Measurements from ENCODE around the gene PPIL4.

PPIL4 gene
- total RNA-seq = 44.3 to 120 (median 55.2) reads per million in 9 experiments

GRCh38 chr6:149545754-149546471 lies at the start of gene PPIL4:
TSS of gene PPIL4 (minus strand) at chr6:149546043. CDS start at chr6:149546005, 38 bp downstream.
- ATAC-seq (replicated peaks) = peak; percentile 86
- no peaks in the 10 kb centered on the region for H3K9me3 Mint-ChIP-seq
- H3K4me1 Mint-ChIP-seq (ENCODE audit: low read depth in 2 of 2) = peaks cover 28 to 33% of the 10 kb centered on the region in 2 donors
- peak within 1 kb of the TSS; percentile 93 to 95 for H3K4me3 Mint-ChIP-seq
- peak; percentile 97 to 98 (median 98) for DNase-seq
- peak within 1 kb of the TSS; percentile 99 to 100 for H3K27ac Mint-ChIP-seq
- H3K36me3 Mint-ChIP-seq (ENCODE audit: insufficient read depth) = peaks cover 39% of the 10 kb centered on the region
- peaks cover 0 to 9% of the 10 kb centered on the region in 2 donors for H3K27me3 Mint-ChIP-seq

GRCh38 chr6:149593408-149593807 lies 47.6 kb upstream of the PPIL4 start:
- H3K4me1 Mint-ChIP-seq (ENCODE audit: low read depth in 2 of 2) = no peaks in the 10 kb centered on the region
- no peaks in the 10 kb centered on the region for H3K9me3 Mint-ChIP-seq
- no peak overlapping the region for H3K4me3 Mint-ChIP-seq
- H3K27ac Mint-ChIP-seq = no peak overlapping the region
- DNase-seq = no peak
- peaks cover 61% of the 10 kb centered on the region for H3K36me3 Mint-ChIP-seq (ENCODE audit: insufficient read depth)
- ATAC-seq (replicated peaks) = no peak
- no peaks in the 10 kb centered on the region for H3K27me3 Mint-ChIP-seq

DNA sequence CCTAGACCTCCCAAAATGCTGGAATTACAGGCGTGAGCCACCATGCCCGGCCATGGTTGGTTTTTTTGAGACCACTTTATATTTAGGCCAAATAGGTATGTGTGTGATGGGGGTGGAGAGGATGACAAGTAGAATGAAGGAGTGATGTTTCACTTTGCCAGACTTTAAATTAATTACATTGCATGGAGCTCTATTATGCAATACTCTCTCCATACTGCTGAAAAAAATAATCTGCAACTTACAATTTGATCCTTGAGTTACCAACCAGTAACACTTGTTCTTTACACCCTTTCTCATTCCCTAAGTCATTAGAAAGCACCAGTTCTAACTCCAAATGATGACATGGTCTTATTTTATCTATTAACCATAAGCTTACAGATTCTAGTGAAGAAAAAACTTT lies 47.1 kb upstream of the PPIL4 start:
- DNase-seq (no peak), ATAC-seq (replicated peaks) (no peak)
- Mint-ChIP-seq H3K27ac (no peak overlapping the region), H3K36me3 (ENCODE audit: insufficient read depth) (peaks cover 63% of the 10 kb centered on the region), H3K4me3 (no peak overlapping the region), H3K27me3 (no peaks in the 10 kb centered on the region), H3K4me1 (ENCODE audit: low read depth in 2 of 2) (no peaks in the 10 kb centered on the region), H3K9me3 (no peaks in the 10 kb centered on the region)

DNA sequence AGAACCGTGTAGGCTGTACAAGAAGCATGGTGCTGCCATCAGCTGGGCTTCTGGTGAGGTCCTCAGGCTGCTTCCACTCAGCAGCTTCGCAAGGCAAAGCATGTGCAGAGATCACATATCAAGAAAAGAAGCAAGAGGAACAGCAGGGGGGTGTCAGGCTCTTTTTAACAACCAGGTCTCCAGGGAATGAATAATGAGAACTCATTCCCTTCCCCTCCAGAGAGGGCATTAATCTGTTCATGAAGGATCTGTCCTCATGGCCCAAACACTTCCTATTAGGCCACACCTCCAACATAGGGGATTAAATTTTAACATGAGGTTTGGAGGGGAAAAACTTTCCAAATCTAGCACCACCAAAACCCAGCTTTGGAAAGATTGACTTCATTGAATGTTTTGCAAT lies 40.3 kb upstream of the PPIL4 start:
- Mint-ChIP-seq H3K27ac (peak overlapping the region in 1 of 2 donors; percentile 62), H3K36me3 (ENCODE audit: insufficient read depth) (peaks cover 46% of the 10 kb centered on the region), H3K9me3 (no peaks in the 10 kb centered on the region), H3K4me1 (ENCODE audit: low read depth in 2 of 2) (no peaks in the 10 kb centered on the region), H3K27me3 (no peaks in the 10 kb centered on the region), H3K4me3 (no peak overlapping the region)
- DNase-seq = no peak
- ATAC-seq (replicated peaks) = no peak

- Mint-ChIP-seq H3K4me1 (ENCODE audit: low read depth in 2 of 2) (peaks cover 0 to 2% of the 10 kb centered on the region in 2 donors), H3K27ac (no peak overlapping the region), H3K9me3 (no peaks in the 10 kb centered on the region), H3K36me3 (ENCODE audit: insufficient read depth) (peaks cover 39% of the 10 kb centered on the region), H3K4me3 (no peak overlapping the region), H3K27me3 (no peaks in the 10 kb centered on the region)
- ATAC-seq (replicated peaks) = no peak
- DNase-seq = no peak
These were observed 35.5 kb upstream of the PPIL4 start for GRCh38 chr6:149581349-149581748.

- Mint-ChIP-seq H3K9me3 (no peaks in the 10 kb centered on the region), H3K4me3 (no peak overlapping the region), H3K4me1 (ENCODE audit: low read depth in 2 of 2) (peaks cover 0 to 2% of the 10 kb centered on the region in 2 donors), H3K36me3 (ENCODE audit: insufficient read depth) (peaks cover 41% of the 10 kb centered on the region), H3K27me3 (no peaks in the 10 kb centered on the region), H3K27ac (no peak overlapping the region)
- no peak for DNase-seq
- ATAC-seq (replicated peaks) = no peak
These were observed 35.0 kb upstream of the PPIL4 start for GRCh38 chr6:149580880-149581279.

DNA sequence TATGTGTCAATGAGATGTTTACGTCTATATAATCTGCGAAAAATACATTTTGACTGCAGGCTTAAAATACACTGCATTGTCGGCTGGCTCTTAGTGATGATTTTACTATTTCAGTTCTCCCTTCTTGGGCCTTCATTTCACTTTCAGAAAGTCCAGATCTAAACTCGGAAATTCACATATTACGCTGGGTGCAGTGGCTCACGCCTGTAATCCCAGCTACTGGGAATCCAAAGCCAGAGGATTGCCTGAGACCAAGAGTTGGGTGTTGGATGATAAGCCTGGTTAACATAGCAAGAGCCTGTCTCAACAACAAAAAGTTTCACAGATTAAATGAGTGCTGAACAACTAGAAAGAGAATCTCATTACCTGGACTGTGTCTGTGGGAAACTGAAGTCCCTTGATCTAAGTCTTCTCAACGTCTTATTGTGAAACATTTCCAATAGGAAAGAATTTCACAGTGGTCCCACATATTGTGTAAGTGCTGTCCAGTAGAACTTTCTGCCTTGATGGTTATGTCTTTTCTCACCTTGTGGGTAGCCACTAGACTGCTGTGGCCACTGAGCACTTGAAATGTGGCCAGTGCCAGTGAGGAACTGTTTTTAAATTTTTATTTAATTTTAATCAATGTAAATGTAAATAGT lies 22.2 kb upstream of the PPIL4 start:
- peaks cover 21% of the 10 kb centered on the region for H3K36me3 Mint-ChIP-seq (ENCODE audit: insufficient read depth)
- no peaks in the 10 kb centered on the region for H3K9me3 Mint-ChIP-seq
- DNase-seq = no peak
- no peak overlapping the region for H3K27ac Mint-ChIP-seq
- no peaks in the 10 kb centered on the region for H3K27me3 Mint-ChIP-seq
- peaks cover 7 to 18% of the 10 kb centered on the region in 2 donors for H3K4me1 Mint-ChIP-seq (ENCODE audit: low read depth in 2 of 2)
- ATAC-seq (replicated peaks) = no peak
- peak overlapping the region; percentile 93 to 94 for H3K4me3 Mint-ChIP-seq

DNA sequence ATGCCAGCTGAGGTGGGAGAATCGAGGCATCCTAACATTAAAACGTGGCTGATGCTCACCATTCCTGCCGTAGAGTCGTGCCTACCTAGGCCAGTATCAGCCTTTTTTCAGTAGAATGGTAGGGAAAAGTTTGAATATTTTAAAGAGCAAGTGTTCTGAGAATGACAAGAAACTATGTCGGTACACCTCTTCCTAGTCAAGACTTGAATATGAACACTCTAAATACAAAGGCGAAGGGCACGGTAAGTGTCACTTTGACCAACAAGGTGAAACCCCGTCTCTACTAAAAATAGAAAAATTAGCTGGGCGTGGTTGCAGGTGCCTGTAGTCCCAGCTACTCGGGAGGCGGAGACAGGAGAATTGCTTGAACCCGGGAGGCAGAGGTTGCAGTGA lies 21.3 kb upstream of the PPIL4 start:
- DNase-seq = no peak
- Mint-ChIP-seq H3K27ac (peak overlapping the region; percentile 88 to 91), H3K4me3 (peak overlapping the region; percentile 93 to 94), H3K27me3 (no peaks in the 10 kb centered on the region), H3K9me3 (no peaks in the 10 kb centered on the region), H3K36me3 (ENCODE audit: insufficient read depth) (peaks cover 17% of the 10 kb centered on the region), H3K4me1 (ENCODE audit: low read depth in 2 of 2) (peaks cover 7 to 18% of the 10 kb centered on the region in 2 donors)
- no peak for ATAC-seq (replicated peaks)

DNA sequence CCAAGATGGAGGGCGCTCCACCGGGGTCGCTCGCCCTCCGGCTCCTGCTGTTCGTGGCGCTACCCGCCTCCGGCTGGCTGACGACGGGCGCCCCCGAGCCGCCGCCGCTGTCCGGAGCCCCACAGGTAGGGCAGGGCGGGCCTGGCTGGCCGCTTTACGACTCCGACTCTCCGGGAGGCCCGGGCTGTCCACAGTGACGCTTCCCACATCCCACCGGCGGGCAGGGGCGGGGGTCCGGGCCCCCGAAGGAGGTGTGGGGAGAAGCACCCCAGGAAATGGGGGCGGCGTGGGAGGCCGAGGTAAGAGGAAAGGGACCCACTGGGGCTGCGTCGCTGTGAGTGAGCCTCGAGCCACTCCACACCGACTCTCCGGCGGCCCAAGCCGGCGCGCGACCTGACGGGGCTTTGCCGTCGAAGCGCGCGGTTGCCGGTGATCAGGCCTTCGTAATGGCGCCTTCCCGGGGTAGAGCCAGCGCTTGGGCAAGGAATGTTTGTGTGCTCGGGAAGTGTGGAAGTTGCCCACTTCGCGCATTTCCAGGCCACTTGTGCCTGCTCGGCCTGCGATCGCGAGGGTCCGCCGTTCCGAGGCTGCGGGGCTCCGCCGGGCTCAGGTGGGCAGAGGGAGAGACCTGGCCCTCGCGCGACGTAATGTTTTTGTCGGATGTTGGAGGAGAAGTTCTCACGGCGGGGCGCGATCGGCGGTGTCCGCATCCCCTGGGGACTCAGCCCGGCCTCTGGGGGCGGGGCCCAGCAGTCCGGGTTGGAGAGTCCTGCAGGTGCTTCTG lies 20.8 kb upstream of the PPIL4 start:
- Mint-ChIP-seq H3K4me1 (ENCODE audit: low read depth in 2 of 2) (peaks cover 7 to 18% of the 10 kb centered on the region in 2 donors), H3K4me3 (peak overlapping the region; percentile 93 to 94), H3K27me3 (no peaks in the 10 kb centered on the region), H3K36me3 (ENCODE audit: insufficient read depth) (peaks cover 17% of the 10 kb centered on the region), H3K9me3 (no peaks in the 10 kb centered on the region), H3K27ac (peak overlapping the region; percentile 88 to 91)
- DNase-seq (peak; percentile 25 to 41 (median 38)), ATAC-seq (replicated peaks) (peak; percentile 18)

GRCh38 chr6:149565527-149566409 lies 19.9 kb upstream of the PPIL4 start, which contains the start of gene GINM1:
TSS of gene GINM1 (plus strand) at chr6:149566375. CDS start at chr6:149566415, 40 bp downstream.
- peaks cover 17% of the 10 kb centered on the region for H3K36me3 Mint-ChIP-seq (ENCODE audit: insufficient read depth)
- peaks cover 5 to 14% of the 10 kb centered on the region in 2 donors for H3K4me1 Mint-ChIP-seq (ENCODE audit: low read depth in 2 of 2)
- peak within 1 kb of the TSS; percentile 93 to 94 for H3K4me3 Mint-ChIP-seq
- ATAC-seq (replicated peaks) = peak; percentile 79
- H3K27ac Mint-ChIP-seq = peak within 1 kb of the TSS; percentile 88 to 91
- peaks cover 0 to 4% of the 10 kb centered on the region in 2 donors for H3K27me3 Mint-ChIP-seq
- no peaks in the 10 kb centered on the region for H3K9me3 Mint-ChIP-seq
- peak; percentile 95 to 97 (median 97) for DNase-seq

GRCh38 chr6:149563928-149564325 lies 18.1 kb upstream of the PPIL4 start:
- peaks cover 5 to 14% of the 10 kb centered on the region in 2 donors for H3K4me1 Mint-ChIP-seq (ENCODE audit: low read depth in 2 of 2)
- no peaks in the 10 kb centered on the region for H3K9me3 Mint-ChIP-seq
- H3K4me3 Mint-ChIP-seq = no peak overlapping the region
- DNase-seq = no peak
- H3K27me3 Mint-ChIP-seq = peaks cover 6 to 10% of the 10 kb centered on the region in 2 donors
- ATAC-seq (replicated peaks) = no peak
- H3K27ac Mint-ChIP-seq = no peak overlapping the region
- peaks cover 11% of the 10 kb centered on the region for H3K36me3 Mint-ChIP-seq (ENCODE audit: insufficient read depth)

DNA sequence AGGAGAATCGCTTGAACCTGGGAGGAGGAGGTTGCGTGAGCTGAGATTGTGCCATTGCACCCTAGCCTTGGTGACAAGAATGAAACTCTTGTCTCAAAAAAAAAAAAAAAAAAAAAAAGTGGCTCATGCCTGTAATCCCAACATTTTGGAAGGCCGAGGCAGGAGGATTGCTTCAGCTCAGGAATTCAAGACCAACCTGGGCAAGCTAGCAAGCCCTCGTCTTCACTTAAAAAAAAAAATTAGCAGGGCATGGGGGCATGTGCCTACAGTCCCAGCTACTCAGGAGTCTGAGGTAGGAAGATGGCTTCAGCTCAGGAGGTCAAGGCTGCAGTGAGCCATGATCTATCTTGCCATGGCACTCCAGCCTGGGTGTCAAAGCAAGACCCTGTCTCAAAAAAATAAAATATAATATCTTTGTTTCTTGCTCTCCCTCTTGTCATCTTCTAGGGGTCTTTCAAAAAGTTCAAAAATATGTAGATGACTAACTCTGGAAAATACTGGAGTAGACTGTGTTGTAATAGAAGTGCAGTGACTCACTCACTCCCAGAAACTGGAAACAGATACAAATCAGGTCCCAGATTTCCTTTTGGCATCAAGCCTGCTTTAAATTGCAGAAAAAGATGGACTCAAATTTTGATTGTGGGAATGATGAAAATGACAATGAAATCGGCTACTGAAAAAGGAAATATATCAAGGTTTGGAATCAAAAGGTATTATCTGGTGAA lies 17.5 kb upstream of the PPIL4 start:
- DNase-seq = no peak
- no peak overlapping the region for H3K27ac Mint-ChIP-seq
- H3K27me3 Mint-ChIP-seq = peaks cover 6 to 10% of the 10 kb centered on the region in 2 donors
- no peaks in the 10 kb centered on the region for H3K9me3 Mint-ChIP-seq
- H3K36me3 Mint-ChIP-seq (ENCODE audit: insufficient read depth) = peaks cover 11% of the 10 kb centered on the region
- H3K4me3 Mint-ChIP-seq = no peak overlapping the region
- ATAC-seq (replicated peaks) = no peak
- H3K4me1 Mint-ChIP-seq (ENCODE audit: low read depth in 2 of 2) = peaks cover 5 to 14% of the 10 kb centered on the region in 2 donors

All from effector memory CD8-positive, alpha-beta T cell (primary cell).